HG02970 (cell line): Measurements from ENCODE around the gene KDM6A.
"Not testable (repeated sequence)": the region's sequence is repeated elsewhere in the genome, so short reads cannot be mapped to it uniquely, and the experiment has no call there.

Experiments used
- ATAC-seq: cut with Tn5 transposase; IDR thresholded peaks from one replicate; pipeline ENCODE4 v1.9.1; 2021; ENCODE audit warnings: mild to moderate bottlenecking, moderate library complexity, moderate number of reproducible peaks; ENCODE audit not compliant: unreplicated experiment, low FRiP score

The KDM6A gene

GRCh38 chrX:44872821-44873414 lies at the start of gene KDM6A:
TSS of gene KDM6A (plus strand) at chrX:44873188. CDS start at chrX:44873552, 364 bp downstream.
- peak; percentile 93 for ATAC-seq

DNA sequence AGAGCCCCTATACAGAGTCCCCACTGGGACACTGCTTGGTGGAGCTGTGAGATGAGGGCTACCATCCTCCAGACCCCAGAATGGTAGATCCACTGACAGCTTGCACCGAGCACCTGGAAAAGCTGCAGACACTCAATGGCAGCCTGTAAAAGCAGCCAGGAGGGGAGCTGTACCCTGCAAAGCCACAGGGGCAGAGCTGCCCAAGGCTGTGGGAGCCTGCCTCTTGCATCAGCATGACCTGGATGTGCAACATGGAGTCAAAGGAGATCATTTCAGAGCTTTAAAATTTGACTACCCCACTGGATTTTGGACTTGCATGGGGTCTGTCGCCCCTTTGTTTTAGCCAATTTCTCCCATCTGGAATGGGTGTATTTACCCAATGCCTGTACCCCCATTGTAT lies 49.8 kb upstream of the KDM6A start:
- ATAC-seq, result not testable (repeated sequence)

DNA sequence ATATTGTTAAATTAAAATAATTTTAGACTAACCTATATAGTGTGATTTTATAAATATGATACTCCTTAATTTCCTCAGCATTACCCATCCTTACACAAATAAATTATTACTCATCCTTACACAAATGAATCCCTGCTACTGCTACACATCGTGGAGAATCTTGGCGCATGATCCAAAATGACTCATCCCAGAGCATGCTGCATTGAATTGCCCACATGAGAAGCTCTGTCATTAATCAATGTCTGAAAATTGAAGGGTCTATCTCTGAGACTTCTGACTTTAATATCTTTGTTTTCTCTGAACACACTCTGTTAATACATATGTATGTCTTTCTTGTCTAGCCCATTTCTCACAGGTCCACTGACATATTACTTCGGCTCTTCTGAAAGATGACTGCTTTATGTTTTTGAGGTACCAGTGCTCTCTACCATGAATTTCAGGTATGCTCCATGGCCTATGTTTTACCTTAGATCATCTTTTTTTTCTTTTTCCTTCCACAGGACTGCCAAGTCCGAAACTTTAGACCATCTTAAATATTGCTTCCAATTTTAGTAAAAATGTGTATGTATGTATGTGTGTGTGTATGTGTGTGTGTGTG lies 44.9 kb upstream of the KDM6A start:
- ATAC-seq, result no peak

DNA sequence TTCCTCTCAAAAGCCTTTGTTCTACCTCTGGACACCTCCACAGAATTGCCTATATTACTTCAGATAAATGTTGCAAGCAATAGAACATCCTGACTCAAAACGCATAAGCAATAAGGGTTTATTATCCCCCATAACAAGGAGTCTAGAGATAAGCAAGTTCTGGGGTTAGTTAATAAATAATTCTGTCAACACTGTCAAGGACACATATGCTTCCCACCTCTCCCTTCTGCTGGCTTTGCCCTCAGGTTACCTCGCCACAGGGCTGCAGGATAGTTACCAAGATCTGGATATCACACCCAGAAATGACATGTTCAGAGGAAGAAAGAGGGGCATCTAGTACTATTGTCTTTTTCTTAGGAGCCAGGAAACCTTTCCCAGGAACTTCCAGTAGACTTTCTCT lies 43.2 kb upstream of the KDM6A start:
- ATAC-seq, result no peak

- ATAC-seq, result no peak
Measured at GRCh38 chrX:44842550-44843317, 30.3 kb upstream of the KDM6A start.

DNA sequence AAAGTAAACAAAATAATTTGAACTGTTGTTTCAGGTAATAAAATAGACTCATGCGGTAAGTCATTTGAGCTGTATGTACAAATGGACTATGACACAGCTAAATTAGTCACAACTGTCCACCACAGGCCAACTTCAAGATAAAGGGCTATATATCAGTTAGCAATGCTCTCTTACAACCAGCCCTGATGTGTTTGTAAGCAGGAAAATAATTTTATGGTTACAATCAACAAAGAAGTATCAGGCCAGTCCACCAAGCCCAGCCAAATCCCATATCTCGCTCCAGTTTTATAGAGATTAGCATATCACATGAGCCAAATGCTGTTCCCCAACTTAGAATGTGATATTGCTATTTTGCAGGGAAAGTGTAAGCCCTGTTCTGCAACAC lies 29.7 kb upstream of the KDM6A start:
- no peak for ATAC-seq

DNA sequence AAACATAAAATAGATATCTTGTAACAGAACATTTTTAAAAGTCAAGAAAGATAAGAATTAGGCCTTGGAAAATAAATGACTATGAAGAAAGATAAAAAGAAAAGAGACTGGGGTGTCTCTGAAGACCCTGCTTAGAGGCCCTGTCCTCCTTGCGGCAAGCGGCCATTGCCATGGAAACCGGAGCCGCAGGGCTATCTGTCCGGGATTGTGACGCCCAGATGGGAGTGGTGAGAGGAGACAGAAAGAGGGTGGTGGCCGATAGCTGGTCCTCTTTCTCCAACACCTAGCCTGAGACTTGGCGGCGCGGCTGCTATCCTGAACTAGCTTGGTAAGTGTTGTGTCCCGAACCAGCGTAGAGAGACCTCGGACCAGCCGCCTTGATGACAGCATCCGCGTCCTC lies 29.2 kb upstream of the KDM6A start, which contains the start of gene DUSP21:
DUSP21 (plus strand) TSS at position 269 of the 400 bp plus-strand sequence; CDS start at position 381, 112 bp downstream.
- ATAC-seq, result no peak

DNA sequence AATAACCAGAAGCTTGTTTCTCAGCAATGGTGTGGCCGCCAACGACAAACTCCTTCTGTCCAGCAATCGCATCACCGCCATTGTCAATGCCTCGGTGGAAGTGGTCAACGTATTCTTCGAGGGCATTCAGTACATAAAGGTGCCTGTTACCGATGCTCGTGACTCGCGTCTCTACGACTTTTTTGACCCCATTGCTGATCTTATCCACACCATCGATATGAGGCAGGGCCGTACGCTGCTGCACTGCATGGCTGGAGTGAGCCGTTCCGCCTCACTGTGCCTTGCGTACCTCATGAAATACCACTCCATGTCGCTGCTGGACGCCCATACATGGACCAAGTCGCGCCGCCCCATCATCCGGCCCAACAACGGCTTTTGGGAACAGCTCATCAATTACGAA lies 28.8 kb upstream of the KDM6A start:
- no peak for ATAC-seq

- not testable (repeated sequence) for ATAC-seq
Measured at GRCh38 chrX:44850891-44851290, 22.1 kb upstream of the KDM6A start.

- no peak for ATAC-seq
Measured at GRCh38 chrX:44871114-44871645, 1.8 kb upstream of the KDM6A start.

GRCh38 chrX:44871931-44872820 lies 812 bp upstream of the KDM6A start:
- no peak for ATAC-seq

GRCh38 chrX:44873415-44874276 lies 658 bp downstream of the KDM6A start:
- ATAC-seq, result peak; percentile 10

DNA sequence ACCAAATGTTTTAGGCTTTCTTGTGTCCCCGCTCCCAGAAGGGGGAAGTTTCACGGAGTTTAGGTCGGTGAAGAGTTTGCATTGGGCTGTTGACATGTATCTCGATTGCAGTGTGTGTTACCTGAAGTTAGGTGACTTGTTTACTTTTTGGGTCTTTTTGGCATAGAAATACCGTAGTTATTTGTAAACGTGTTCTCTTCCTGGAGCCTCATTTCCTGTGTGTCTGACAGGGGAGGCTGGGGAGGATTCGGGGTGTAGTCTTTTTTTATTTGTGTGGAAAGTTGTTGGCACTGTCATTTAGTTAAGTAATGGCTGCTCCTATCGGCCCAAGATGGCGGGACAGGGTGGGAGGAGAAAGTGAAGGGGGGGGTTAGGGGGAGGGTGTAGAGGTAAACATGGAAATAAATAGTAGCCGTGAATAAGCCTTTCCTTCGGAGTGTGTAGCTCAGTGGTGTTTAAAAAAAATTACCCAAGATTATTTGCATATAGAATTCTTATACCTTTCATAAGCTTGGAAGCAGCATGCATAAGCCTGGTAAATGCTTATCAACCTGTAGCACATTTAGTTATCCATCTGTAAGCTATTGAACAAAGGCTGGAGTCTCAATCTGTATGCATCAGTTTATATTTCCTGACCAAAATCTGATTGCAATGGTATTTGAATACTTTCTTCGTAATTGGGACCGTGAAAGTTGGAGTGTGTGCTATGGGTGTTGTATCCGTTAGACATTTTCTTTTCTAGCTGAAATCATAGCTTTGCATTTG lies 1.6 kb downstream of the KDM6A start:
- ATAC-seq, result no peak

DNA sequence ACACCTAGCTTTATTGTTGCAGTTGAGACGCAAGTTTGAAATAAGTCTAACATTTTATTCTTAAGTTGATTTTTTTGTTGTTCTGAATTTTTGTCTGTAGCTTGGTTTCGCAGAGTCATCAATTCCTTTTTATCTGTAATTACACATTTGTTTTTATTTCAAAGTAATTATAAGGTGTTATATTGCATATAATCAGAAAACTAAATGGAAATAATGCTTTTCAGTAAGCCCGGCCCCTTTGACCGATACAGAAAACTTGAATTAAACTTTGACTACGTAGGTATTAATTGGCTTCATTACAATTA lies 2.1 kb downstream of the KDM6A start:
- no peak for ATAC-seq

DNA sequence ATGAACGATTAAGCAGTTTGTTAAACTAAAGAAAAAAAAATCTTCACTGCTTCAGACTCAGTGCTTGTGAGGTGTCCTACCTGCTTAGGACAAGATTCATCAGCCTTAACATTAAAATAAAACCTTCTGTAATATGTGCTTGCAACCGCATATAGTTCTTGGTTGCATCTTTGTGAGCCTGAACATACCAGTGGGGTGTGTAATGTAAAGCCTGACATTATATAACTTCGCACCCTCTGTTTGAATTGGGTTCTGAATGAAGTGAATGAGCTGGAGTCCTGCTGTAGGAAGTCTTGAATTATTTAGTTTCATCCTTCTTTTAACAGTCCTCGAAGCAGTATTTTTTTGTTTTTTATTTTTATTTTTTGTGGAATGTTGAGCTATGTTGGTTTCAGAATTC lies 3.1 kb downstream of the KDM6A start:
- ATAC-seq, result no peak

- no peak for ATAC-seq
Measured at GRCh38 chrX:44876767-44877166, 3.8 kb downstream of the KDM6A start.

- no peak for ATAC-seq
Measured at GRCh38 chrX:44878780-44879179, 5.8 kb downstream of the KDM6A start.

DNA sequence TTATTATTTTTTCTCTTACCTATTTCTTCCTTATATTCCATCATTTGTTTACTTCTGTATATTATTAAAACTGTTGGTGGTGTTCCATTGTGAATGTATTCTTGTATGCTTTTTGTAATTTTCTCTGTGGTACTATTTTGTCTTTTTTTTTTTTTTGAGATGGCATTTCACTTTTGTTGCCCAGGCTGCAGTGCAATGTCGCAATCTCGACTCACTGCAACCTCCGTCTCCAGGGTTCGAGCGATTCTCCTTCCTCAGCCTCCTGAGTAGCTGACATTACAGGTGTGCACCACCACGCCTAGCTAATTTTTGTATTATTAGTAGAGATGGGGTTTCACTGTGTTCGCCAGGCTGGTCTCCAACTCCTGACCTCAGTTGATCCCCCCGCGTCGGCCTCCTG lies 8.6 kb downstream of the KDM6A start:
- no peak for ATAC-seq

GRCh38 chrX:44882635-44883034 lies 9.6 kb downstream of the KDM6A start:
- ATAC-seq, result no peak
